Renal pelvis (tissue), 4 donors: ENCODE results near the gene LIPE. TPM values are rescaled to one million over a fixed set of nuclear protein-coding genes. Genes with fewer than 3 reads are reported as not detected.
"Not testable (repeated sequence)": the region's sequence is repeated elsewhere in the genome, so short reads cannot be mapped to it uniquely, and the experiment has no call there.

Experiments used
- DNase-seq: peaks from one replicate; pipeline ENCODE4 v3.0.0-alpha.2; 2013
- polyA plus RNA-seq, 3 donors: library from polyadenylated mRNA; unstranded; fragments of 120-200 nt; gene quantifications; one replicate each; pipeline ENCODE4 v1.2.1, GENCODE V29; 2013; ENCODE audit not compliant: insufficient read length in 3 of 3

The LIPE gene
- polyA plus RNA-seq, 3 donors = 12.3 to 15.0 (median 13.5) TPM

DNA sequence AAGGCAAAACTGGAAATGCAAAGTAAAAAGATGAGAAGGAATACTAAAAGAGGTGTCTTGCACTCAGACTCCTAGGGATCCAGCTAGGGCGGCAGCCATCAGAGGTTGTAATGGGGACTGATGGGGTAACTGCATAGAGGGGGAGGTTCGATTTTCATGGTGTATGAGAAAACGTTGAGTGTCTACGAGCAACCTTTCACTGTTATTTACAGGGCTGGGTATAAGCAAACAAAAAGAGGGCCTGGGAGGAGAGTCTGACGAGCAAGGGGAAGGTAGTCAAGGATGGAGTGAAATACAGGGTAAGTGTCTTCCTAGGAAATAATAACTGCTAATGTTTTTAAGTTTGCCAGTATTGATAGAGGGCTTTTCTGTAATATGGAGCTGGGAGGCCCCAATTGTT, 21.1 kb upstream of the LIPE start:
- DNase-seq = not testable (repeated sequence)

DNA sequence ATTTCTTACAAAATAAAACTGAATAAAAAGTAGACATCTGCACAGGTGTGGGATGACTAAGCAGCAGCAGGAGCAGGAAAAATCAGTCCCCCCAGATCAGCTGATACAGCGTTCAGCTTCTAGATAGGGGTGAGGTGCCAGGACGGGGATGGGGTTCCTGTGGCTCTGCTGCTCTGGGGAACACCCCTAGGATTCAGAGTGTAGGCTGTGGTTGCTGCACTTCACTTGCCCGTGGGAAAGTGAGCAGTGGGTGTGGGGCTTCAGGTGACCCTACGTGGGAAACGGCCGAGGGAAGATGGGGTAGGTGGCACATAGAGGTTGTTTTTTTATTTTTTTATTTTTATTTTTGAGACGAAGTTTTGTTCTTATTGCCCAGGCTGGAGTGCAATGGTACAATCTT, 18.8 kb upstream of the LIPE start:
- no peak for DNase-seq

DNA sequence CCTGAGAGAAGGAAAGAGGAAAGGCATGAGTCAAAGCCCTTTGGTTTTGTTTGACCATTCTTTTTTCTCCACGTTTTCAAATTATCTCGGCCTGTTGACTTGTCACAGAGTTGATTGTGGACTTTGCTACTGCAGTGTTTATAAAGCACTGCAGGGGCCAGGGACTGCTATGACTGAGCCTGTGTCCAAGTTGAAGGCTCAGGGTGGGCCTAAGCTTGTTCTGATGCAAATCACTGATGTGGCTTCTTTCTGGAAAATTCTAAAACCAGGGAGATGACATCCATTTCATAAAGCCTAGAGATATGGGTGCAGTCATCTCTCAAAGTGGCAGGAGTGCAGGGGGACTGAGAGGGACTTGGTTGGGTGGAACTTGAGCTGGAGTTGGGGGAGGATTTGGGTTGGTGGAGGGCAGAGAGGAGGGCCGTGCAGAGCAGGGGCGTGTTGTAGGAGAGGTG, 16.8 kb upstream of the LIPE start:
- DNase-seq = no peak

- no peak for DNase-seq
Measured at GRCh38 chr19:42442833-42443232, 15.6 kb upstream of the LIPE start, which contains the start of gene CXCL17. Gene CXCL17 (minus strand): TSS chr19:42442946. CDS start chr19:42442832, 114 bp downstream.

GRCh38 chr19:42441049-42441445, 13.9 kb upstream of the LIPE start:
- no peak for DNase-seq

DNA sequence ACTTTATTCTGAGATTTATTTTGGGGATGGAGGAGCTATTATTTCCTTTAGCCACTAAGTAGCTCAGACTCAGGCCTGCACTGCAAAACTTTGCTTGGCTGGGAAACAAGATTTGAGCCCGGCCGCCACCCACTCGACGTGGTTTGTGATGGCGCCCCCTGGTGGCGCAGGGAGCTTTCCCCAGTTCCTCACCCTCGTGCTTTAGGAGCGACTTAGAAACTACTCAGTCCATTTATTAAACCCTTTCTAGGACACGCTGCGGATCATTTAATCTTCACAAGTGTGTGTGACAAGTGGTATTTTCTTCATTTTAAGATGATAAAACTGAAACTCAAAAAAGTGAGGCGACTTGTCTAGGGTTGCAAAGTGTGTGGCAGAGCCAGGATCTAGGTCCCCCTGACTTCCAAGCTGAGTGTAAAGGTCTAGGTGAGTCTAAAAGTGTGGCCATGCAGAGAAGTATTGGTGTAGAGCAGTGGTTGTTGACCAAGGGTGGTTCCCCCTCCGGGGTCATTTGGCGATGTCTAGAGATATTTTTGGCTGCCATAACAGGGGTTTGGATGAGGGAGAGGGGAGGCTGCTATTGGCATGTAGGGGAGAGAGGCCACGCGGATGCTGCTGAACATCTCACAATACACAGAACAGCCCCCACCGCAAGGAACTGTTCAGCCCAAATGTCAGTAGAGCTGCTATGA, 13.3 kb upstream of the LIPE start:
- DNase-seq = no peak

DNA sequence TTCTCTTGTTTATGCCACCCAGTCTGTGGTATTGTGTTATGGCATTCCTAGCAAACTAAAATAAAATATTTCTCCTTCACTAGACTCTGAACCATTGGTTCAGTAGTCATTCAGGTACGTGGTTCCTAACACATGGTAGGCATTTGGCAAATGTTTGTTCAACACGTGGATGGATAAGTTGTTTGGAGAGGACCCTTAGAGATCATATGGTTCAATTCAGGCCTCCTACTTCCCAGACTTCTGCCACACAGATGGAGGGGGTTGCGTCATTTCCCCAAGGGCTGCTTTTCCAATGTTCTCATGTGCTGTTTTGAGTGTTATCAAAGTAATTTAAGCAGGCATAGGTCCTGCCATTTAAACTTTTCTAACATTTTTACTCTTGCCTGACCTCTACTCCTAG, 8.8 kb upstream of the LIPE start:
- no peak for DNase-seq

DNA sequence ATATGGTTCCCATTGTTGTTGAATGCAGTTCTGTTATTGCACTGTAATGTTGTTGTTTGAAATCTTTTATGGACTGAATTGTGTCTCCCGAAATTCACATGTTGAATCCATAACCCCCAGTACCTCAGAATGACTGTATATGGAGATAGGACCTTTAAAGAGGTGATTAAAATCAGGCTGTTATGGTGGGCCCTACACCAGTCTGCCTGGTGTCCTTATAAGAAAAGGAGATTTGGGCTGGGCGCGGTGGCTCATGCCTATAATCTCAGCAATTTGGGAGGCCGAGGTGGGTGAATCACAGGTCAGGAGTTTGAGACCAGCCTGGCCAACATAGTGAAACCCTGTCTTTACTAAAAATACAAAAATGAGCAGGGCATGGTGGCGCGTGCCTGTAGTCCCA, 8.1 kb upstream of the LIPE start:
- DNase-seq = no peak

DNA sequence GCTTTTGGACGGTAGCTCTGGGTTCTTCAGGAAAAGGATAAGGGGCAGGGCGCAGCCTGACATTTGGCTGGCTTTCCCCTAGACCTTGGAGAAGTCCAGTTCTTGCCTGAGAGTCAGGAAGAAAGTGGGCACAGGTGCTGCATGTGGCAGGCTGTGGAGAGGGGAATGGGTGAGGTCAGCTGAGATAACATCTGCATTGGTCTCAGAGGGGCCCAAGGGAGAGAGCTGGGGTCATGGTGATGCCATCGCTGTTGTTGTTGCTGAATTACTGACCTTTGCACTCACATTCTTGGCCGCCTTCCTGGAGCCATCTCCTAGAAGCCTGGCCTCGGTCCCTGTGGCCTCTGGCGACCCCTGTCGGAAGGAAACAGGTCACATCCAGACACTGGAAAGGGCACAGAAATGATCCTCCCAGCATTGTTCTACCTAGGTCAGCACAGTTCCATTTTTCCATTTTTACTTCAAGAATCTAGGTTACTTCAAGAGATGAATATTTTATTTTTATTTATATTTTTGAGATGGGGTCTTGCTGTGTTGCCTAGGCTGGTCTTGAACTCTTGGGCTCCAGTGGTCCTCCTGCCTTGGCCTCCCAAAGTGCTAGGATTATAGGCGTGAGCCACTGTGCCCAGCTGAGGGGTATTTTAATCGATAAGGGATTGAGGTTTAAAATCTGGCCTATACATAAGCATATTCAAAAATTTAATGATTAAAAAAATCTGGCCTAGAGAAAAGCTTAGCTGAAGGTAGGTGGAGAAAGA, 6.5 kb upstream of the LIPE start:
- DNase-seq = peak; percentile 65

- DNase-seq = no peak
Measured at GRCh38 chr19:42431486-42431885, 4.3 kb upstream of the LIPE start.

GRCh38 chr19:42428676-42429075, 1.5 kb upstream of the LIPE start:
- DNase-seq = no peak

GRCh38 chr19:42426643-42427042, 545 bp downstream of the LIPE start:
- DNase-seq = no peak

- no peak for DNase-seq
Measured at GRCh38 chr19:42424712-42425131, 2.5 kb downstream of the LIPE start.

- DNase-seq = no peak
Measured at GRCh38 chr19:42424345-42424707, 2.9 kb downstream of the LIPE start.

- peak; percentile 95 for DNase-seq
Measured at GRCh38 chr19:42423462-42424344, 3.5 kb downstream of the LIPE start.

DNA sequence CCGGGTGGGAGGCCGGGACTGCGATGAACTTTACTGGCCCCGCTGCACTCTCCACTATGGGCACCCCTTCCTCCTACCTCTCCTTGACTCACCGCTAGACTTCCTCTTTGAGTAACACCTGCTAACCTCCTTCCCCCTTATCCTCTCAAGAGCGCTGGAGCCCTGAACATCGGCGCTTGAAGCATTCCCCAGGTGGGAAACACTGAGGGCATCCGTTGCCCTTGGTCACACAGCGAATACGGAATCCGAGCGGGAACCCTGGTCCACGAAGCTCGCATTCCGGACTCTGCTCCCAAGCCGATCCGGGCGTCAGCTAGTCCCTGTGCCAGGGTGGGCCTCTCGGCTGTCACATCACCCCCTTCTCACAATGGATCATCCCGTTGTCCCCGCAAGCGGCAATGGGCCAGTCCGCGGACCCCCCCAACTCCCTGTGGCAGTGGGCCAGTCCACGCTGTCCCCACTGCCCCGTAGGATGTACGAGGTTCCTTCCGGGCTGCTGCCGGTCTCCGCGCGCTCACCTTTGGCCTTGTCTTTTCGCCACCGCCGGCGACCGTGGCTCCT, 4.2 kb downstream of the LIPE start:
- peak; percentile 67 for DNase-seq

DNA sequence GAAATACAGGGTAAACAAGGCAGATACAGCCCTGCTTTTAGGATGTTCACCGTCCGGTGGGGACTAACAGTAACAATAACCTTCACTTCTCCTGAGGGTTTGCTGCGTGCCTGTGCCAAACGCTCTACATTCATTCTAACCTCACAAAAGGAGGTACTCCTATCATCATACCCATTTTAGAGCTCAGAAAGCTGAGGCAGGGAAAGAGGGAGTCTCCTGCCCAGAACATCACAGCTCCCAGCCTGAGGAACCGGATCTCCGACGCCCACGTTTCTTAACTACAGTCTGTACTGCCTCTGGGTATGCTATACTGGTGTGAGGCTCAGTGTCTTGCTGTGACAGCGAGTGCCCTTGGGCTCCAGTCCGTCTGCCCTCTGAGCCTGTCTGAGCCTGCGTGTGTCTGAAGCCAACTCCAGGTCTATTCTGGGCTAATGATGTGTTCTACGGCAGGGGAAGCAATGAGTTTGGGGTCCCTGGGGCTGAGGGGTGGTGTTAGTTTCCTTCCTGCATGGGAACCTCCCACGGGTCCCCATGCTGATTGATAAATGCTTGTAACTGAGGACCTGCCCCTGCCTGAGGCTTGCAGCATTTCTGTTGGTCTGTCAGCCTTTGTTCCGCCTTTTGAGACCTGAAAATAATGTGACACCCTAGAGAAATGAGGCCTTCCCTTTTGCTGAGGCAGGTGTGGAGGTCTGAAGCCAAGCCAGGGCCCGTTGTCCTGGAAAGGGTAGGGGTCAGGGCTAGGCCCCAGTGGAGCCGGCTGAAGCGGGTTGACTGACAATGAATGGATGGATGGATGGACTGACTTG, 4.9 kb downstream of the LIPE start:
- DNase-seq = no peak

- DNase-seq = no peak
Measured at GRCh38 chr19:42421591-42422031, 5.6 kb downstream of the LIPE start.

GRCh38 chr19:42421101-42421500, 6.1 kb downstream of the LIPE start:
- DNase-seq = no peak

GRCh38 chr19:42420055-42420544, 7.1 kb downstream of the LIPE start:
- no peak for DNase-seq

DNA sequence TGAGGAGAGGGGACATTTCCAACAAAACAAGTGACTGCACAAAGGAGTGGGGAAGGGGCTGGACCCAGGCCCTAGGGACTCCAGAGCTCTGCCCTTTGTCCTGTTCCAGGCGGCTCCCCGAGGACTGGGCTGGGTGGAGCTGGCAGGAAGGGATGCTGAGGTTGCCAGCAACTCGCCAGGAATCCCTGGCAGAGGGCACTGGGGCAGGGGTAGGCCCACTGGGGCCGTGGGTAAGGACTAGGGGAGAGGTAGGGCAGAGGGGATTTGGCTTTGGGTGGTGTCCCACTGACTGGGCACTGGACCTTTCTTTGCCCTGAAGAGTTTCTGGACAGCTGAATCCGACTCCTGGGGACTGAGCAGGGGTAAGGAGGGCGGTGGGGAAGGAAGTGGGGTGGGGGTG, 7.9 kb downstream of the LIPE start:
- DNase-seq = no peak
